HepG2 (cell line): ENCODE data around the gene LYRM4. TPM values are rescaled to one million over a fixed set of nuclear protein-coding genes. Genes with fewer than 3 reads are reported as not detected.
A peak's percentile ranks its signal among the peaks of the same experiment; 100 is the strongest.

Experiments
- ATF7 ChIP-seq, 2 experiments: fragments of 450-650 bp in 1 of 2; sonication (generic) in 1 of 2; formaldehyde crosslinking in 1 of 2; IDR thresholded peaks; 2 replicates each; pipeline versions ENCODE4 v1.4.0 to v1.6.1; 2016 to 2020; ENCODE audit warnings: antibody characterized with exemption in 1 of 2, mild to moderate bottlenecking in 1 of 2, missing genetic modification reagents in 1 of 2
- CEBPZ ChIP-seq: IDR thresholded peaks from 2 replicates; pipeline ENCODE4 v1.6.1; 2012; ENCODE audit warnings: low read length, improper control_type of control experiment
- FOXK2 ChIP-seq: fragments of 450-650 bp; IDR thresholded peaks from 2 replicates; pipeline ENCODE4 v1.6.1; 2016
- HINFP ChIP-seq: sonication (generic); formaldehyde crosslinking; IDR thresholded peaks from 2 replicates; pipeline ENCODE4 v1.4.0; 2020; ENCODE audit warnings: low read depth, mild to moderate bottlenecking, missing genetic modification reagents
- HMGA1 ChIP-seq: sonication (generic); formaldehyde crosslinking; conservative IDR thresholded peaks from 2 replicates; pipeline ENCODE4 v1.4.0; 2020; ENCODE audit warnings: missing genetic modification reagents
- HNRNPLL ChIP-seq: fragments of 200-400 bp; formaldehyde crosslinking; IDR thresholded peaks from 2 replicates; pipeline ENCODE4 v1.6.1; 2017; ENCODE audit warnings: mild to moderate bottlenecking, low read depth, low read length; ENCODE audit not compliant: poor library complexity, severe bottlenecking
- IKZF5 ChIP-seq: IDR thresholded peaks from 2 replicates; pipeline ENCODE4 v1.6.1; 2018; ENCODE audit warnings: missing genetic modification reagents, mild to moderate bottlenecking, missing compliant biosample characterization
- KDM2A ChIP-seq: sonication (generic); formaldehyde crosslinking; IDR thresholded peaks from 2 replicates; pipeline ENCODE4 v1.4.0; 2020; ENCODE audit warnings: low read depth, missing genetic modification reagents, borderline replicate concordance
- MED1 ChIP-seq: sonication (generic); formaldehyde crosslinking; IDR thresholded peaks from 2 replicates; pipeline ENCODE4 v1.4.0; 2020; ENCODE audit warnings: missing genetic modification reagents
- NKX3-1 ChIP-seq: sonication (generic); formaldehyde crosslinking; IDR thresholded peaks from 2 replicates; pipeline ENCODE4 v1.5.0; 2020; ENCODE audit warnings: missing genetic modification reagents
- PCBP2 ChIP-seq: fragments of 200-400 bp; formaldehyde crosslinking; optimal IDR thresholded peaks from 2 replicates; pipeline ENCODE3; 2018; ENCODE audit warnings: low read length, low read depth; ENCODE audit not compliant: poor library complexity, severe bottlenecking
- RBM22 ChIP-seq: fragments of 200-400 bp; formaldehyde crosslinking; optimal IDR thresholded peaks from 2 replicates; pipeline ENCODE3; 2017; ENCODE audit warnings: mild to moderate bottlenecking, low read length, moderate library complexity
- RFXAP ChIP-seq: sonication (generic); formaldehyde crosslinking; IDR thresholded peaks from 2 replicates; pipeline ENCODE4 v1.4.0; 2020; ENCODE audit warnings: missing genetic modification reagents, borderline replicate concordance
- RNF2 ChIP-seq: fragments of 450-650 bp; conservative IDR thresholded peaks from 2 replicates; pipeline ENCODE4 v1.6.1; 2016; ENCODE audit warnings: low read depth
- TIGD3 ChIP-seq: sonication (generic); formaldehyde crosslinking; IDR thresholded peaks from 2 replicates; pipeline ENCODE4 v1.5.1; 2020; ENCODE audit warnings: mild to moderate bottlenecking, missing genetic modification reagents, borderline replicate concordance
- ZFY ChIP-seq: sonication (generic); formaldehyde crosslinking; IDR thresholded peaks from 2 replicates; pipeline ENCODE4 v1.4.0; 2020; ENCODE audit warnings: missing genetic modification reagents
- ZNF234 ChIP-seq: sonication (generic); formaldehyde crosslinking; conservative IDR thresholded peaks from 2 replicates; pipeline ENCODE4 v1.5.1; 2020; ENCODE audit warnings: mild to moderate bottlenecking, missing genetic modification reagents
- ZNF451 ChIP-seq: sonication (generic); formaldehyde crosslinking; IDR thresholded peaks from 2 replicates; pipeline ENCODE4 v1.5.0; 2020; ENCODE audit warnings: mild to moderate bottlenecking, missing genetic modification reagents
- ZNF598 ChIP-seq: sonication (generic); formaldehyde crosslinking; IDR thresholded peaks from 2 replicates; pipeline ENCODE4 v1.5.1; 2020; ENCODE audit warnings: mild to moderate bottlenecking, missing genetic modification reagents, borderline replicate concordance
- ZNF775 ChIP-seq: sonication (generic); formaldehyde crosslinking; IDR thresholded peaks from 2 replicates; pipeline ENCODE4 v1.4.0; 2020; ENCODE audit warnings: missing genetic modification reagents, mild to moderate bottlenecking, moderate library complexity, borderline replicate concordance
- ZNF83 ChIP-seq: sonication (generic); formaldehyde crosslinking; IDR thresholded peaks from 2 replicates; pipeline ENCODE4 v1.4.0; 2020; ENCODE audit warnings: missing genetic modification reagents, mild to moderate bottlenecking, borderline replicate concordance
- ZNF891 ChIP-seq: sonication (generic); formaldehyde crosslinking; IDR thresholded peaks from 2 replicates; pipeline ENCODE4 v1.5.0; 2020; ENCODE audit warnings: mild to moderate bottlenecking, missing genetic modification reagents
- polyA plus RNA-seq, 8 experiments: library from polyadenylated mRNA; depleted of rRNA in 3 of 8; stranded (reverse) in 7 of 8; unstranded in 1 of 8; fragments of >200 nt; fragmentation: Illumina TruSeq in 4 of 8; extraction: Trizol in 4 of 8; gene quantifications; 2 replicates each; pipeline versions ENCODE4 v1.2.1 to v1.2.3, GENCODE V29; 2011 to 2016; ENCODE audit warnings: low read depth in 4 of 8, missing spikeins in 1 of 8, mixed read lengths in 1 of 8; ENCODE audit not compliant: insufficient read depth in 1 of 8
- total RNA-seq, 5 experiments: library from RNA; depleted of rRNA; stranded (reverse); fragments of >200 nt; fragmentation: Illumina TruSeq; extraction: Trizol; gene quantifications; 2 replicates each; pipeline ENCODE4 v1.2.3, GENCODE V29; 2016; ENCODE audit warnings: low read depth in 1 of 5

The LYRM4 gene
- total and polyA plus RNA-seq, 2 of the 13 experiments (the other 11 are each of a cell fraction or from before 2014, with no cell fraction given) = 64.6 to 67.5 TPM

- TF ChIP-seq IKZF5 (CRISPR knock-in tag) = peak; percentile 100
- TF ChIP-seq PCBP2 = no peak
- TF ChIP-seq NKX3-1 = no peak; the same call in 1 of the 2 replicates
- peak; percentile 94 for TF ChIP-seq ZNF598 (CRISPR knock-in tag)
- no peak for TF ChIP-seq HNRNPLL
- no peak for TF ChIP-seq RBM22
- TF ChIP-seq RFXAP (CRISPR knock-in tag) = peak; percentile 93
- TF ChIP-seq TIGD3 (CRISPR knock-in tag) = peak; percentile 48; the same call in 1 of the 2 replicates
- peak; percentile 96 for TF ChIP-seq HINFP (CRISPR knock-in tag)
- TF ChIP-seq ATF7 (IDR thresholded peaks at IDR 0.05) = peak; percentile 99
- TF ChIP-seq ATF7 (CRISPR knock-in tag; IDR thresholded peaks at IDR 0.05) = peak; percentile 99
- TF ChIP-seq MED1 (CRISPR knock-in tag) = peak; percentile 100
- TF ChIP-seq ZNF451 (CRISPR knock-in tag) = peak; percentile 96
- no peak for TF ChIP-seq CEBPZ
- TF ChIP-seq ZNF83 = no peak
- no peak for TF ChIP-seq ZNF775 (CRISPR knock-in tag)
- TF ChIP-seq RNF2 = no peak
- peak; percentile 87 for TF ChIP-seq ZFY (CRISPR knock-in tag)
- TF ChIP-seq HMGA1 (CRISPR knock-in tag) = no peak
- TF ChIP-seq FOXK2 = peak; percentile 99
- TF ChIP-seq ZNF891 (CRISPR knock-in tag) = peak; percentile 91
- no peak for TF ChIP-seq ZNF234 (CRISPR knock-in tag)
- no peak; the same call in none of the 2 replicates for TF ChIP-seq KDM2A (CRISPR knock-in tag)
These were observed 192.5 kb downstream of the LYRM4 start (continued) for GRCh38 chr6:5068153-5068751.
